M059J (cell line): ENCODE measurements around the gene SFXN5. TPM values are rescaled to one million over a fixed set of nuclear protein-coding genes. Genes with fewer than 3 reads are reported as not detected.

Experiments used
- DNase-seq: peaks from one replicate; pipeline ENCODE4 v3.0.0-alpha.2; 2012; ENCODE audit warnings: low read depth
- total RNA-seq: library from RNA; depleted of rRNA; stranded (reverse); fragments of >200 nt; shearing (Covaris generic); gene quantifications from 2 replicates; pipeline ENCODE4 v1.2.3, GENCODE V29; 2014

SFXN5 gene
- total RNA-seq, 1 experiment from 2014 or later: 17.3 TPM

GRCh38 chr2:72958542-72959385 is 112.7 kb downstream of the SFXN5 start:
- no peak for DNase-seq

- no peak for DNase-seq
These were observed 114.6 kb downstream of the SFXN5 start for GRCh38 chr2:72956936-72957335.

GRCh38 chr2:72956050-72956395 is 115.5 kb downstream of the SFXN5 start:
- DNase-seq: no peak

GRCh38 chr2:72955228-72956049 is 116.1 kb downstream of the SFXN5 start:
- DNase-seq: no peak

- no peak for DNase-seq
These were observed 116.9 kb downstream of the SFXN5 start for GRCh38 chr2:72954376-72955227.

- DNase-seq: no peak
These were observed 117.5 kb downstream of the SFXN5 start for GRCh38 chr2:72953976-72954375.

- no peak for DNase-seq
These were observed 118.0 kb downstream of the SFXN5 start for GRCh38 chr2:72953528-72953927.

GRCh38 chr2:72952961-72953360 is 118.6 kb downstream of the SFXN5 start:
- DNase-seq: no peak

- no peak for DNase-seq
These were observed 119.2 kb downstream of the SFXN5 start for GRCh38 chr2:72952110-72952823.

GRCh38 chr2:72951303-72952095 is 120.0 kb downstream of the SFXN5 start:
- no peak for DNase-seq

GRCh38 chr2:72950558-72951255 is 120.8 kb downstream of the SFXN5 start:
- DNase-seq: no peak

GRCh38 chr2:72949642-72950041 is 121.9 kb downstream of the SFXN5 start:
- DNase-seq: no peak

GRCh38 chr2:72949045-72949444 is 122.5 kb downstream of the SFXN5 start:
- no peak for DNase-seq

GRCh38 chr2:72947952-72948830 is 123.3 kb downstream of the SFXN5 start:
- DNase-seq: no peak

- no peak for DNase-seq
These were observed 125.0 kb downstream of the SFXN5 start for GRCh38 chr2:72946466-72946865.

- DNase-seq: no peak
These were observed 126.0 kb downstream of the SFXN5 start for GRCh38 chr2:72945450-72946019.

GRCh38 chr2:72944804-72945449 is 126.6 kb downstream of the SFXN5 start:
- no peak for DNase-seq
